ENCODE measurements around the gene MMP3.

Gene MMP3

GRCh38 chr11:102788334-102788995 lies 54.9 kb downstream of the MMP3 start:
- no peak for DNase-seq

Measured in activated naive CD4-positive, alpha-beta T cell treated with anti-CD3 and anti-CD28 coated beads, Interleukin-2, amount 50 U/mL, for 16 hours (primary cell).